ENCODE data around the gene ABLIM1. TPM values are rescaled to one million over a fixed set of nuclear protein-coding genes. Genes with fewer than 3 reads are reported as not detected.

The ABLIM1 gene
- total RNA-seq, 6 experiments from 2014 or later: 38.8 to 76.5 (median 50.6) TPM

GRCh38 chr10:114393886-114394285 is 264.2 kb downstream of the ABLIM1 start:
- no peak for ATAC-seq
- Histone ChIP-seq H3K4me1 (no peaks in the 10 kb centered on the region), H3K27ac (no peak overlapping the region), H3K27me3 (no peaks in the 10 kb centered on the region), H3K36me3 (no peaks in the 10 kb centered on the region), H3K9me3 (no peaks in the 10 kb centered on the region), H3K4me3 (no peak overlapping the region)
- TF ChIP-seq POLR2A (IDR thresholded peaks at IDR 0.05) (no peak), CTCF (IDR thresholded peaks at IDR 0.05) (no peak)
- no peak for DNase-seq
- 73% methylated on average over 5 of the region's 7 CpGs for WGBS (ENCODE audit: insufficient coverage, low coverage, low lambda C conversion rate, missing lambda C conversion rate)
- intact Hi-C loops (cut with DNase I): no loop called here

- no peak for TF ChIP-seq CTCF (IDR thresholded peaks at IDR 0.05)
- no peak for TF ChIP-seq POLR2A (IDR thresholded peaks at IDR 0.05)
- 47% methylated on average over 7 of the region's 11 CpGs for WGBS (ENCODE audit: insufficient coverage, low coverage, low lambda C conversion rate, missing lambda C conversion rate)
- Histone ChIP-seq H3K4me3 (no peak overlapping the region), H3K36me3 (no peaks in the 10 kb centered on the region), H3K9me3 (no peaks in the 10 kb centered on the region), H3K4me1 (no peaks in the 10 kb centered on the region), H3K27me3 (no peaks in the 10 kb centered on the region), H3K27ac (no peak overlapping the region)
- DNase-seq (no peak), ATAC-seq (no peak)
- intact Hi-C loops (cut with DNase I): no loop called here
These were observed 264.6 kb downstream of the ABLIM1 start for GRCh38 chr10:114393482-114393881.

- Histone ChIP-seq H3K4me3 (no peak overlapping the region), H3K27me3 (no peaks in the 10 kb centered on the region), H3K27ac (no peak overlapping the region), H3K36me3 (no peaks in the 10 kb centered on the region), H3K4me1 (no peaks in the 10 kb centered on the region), H3K9me3 (no peaks in the 10 kb centered on the region)
- WGBS (ENCODE audit: insufficient coverage, low coverage, low lambda C conversion rate, missing lambda C conversion rate): 51% methylated on average over 5 of the region's 5 CpGs
- ATAC-seq (no peak), DNase-seq (no peak)
- intact Hi-C loops (cut with DNase I): no loop called here
- TF ChIP-seq POLR2A (IDR thresholded peaks at IDR 0.05) (no peak), CTCF (IDR thresholded peaks at IDR 0.05) (no peak)
These were observed 265.8 kb downstream of the ABLIM1 start for GRCh38 chr10:114392112-114392835.

- Histone ChIP-seq H3K27ac (no peak overlapping the region), H3K4me3 (no peak overlapping the region), H3K36me3 (no peaks in the 10 kb centered on the region), H3K4me1 (no peaks in the 10 kb centered on the region), H3K9me3 (no peaks in the 10 kb centered on the region), H3K27me3 (no peaks in the 10 kb centered on the region)
- no peak for ATAC-seq
- DNase-seq: no peak
- WGBS (ENCODE audit: insufficient coverage, low coverage, low lambda C conversion rate, missing lambda C conversion rate): 68% methylated on average over 3 of the region's 5 CpGs
- intact Hi-C loops (cut with DNase I): no loop called here
- TF ChIP-seq CTCF (IDR thresholded peaks at IDR 0.05) (no peak), POLR2A (IDR thresholded peaks at IDR 0.05) (no peak)
These were observed 266.5 kb downstream of the ABLIM1 start for GRCh38 chr10:114391599-114391998.
